Tibial nerve (tissue), 3 donors: ENCODE results near the gene SH2D5.

ENCODE experiments used
- CTCF ChIP-seq, 5 experiments: fragments of 200-600 bp in 3 of 5; fragments of 450-650 bp in 2 of 5; sonication (generic) in 3 of 5; IDR thresholded peaks; one replicate each; pipeline ENCODE4 v1.5.1; 2016 to 2019; ENCODE audit warnings: antibody characterized with exemption in 5 of 5, mild to moderate bottlenecking in 3 of 5, moderate library complexity in 2 of 5
- POLR2A ChIP-seq, 2 donors: fragments of 450-650 bp; IDR thresholded peaks; one replicate each; pipeline ENCODE4 v1.6.1; 2017; ENCODE audit warnings: antibody characterized with exemption in 2 of 2, mild to moderate bottlenecking in 2 of 2, moderate library complexity in 2 of 2

- TF ChIP-seq CTCF (IDR thresholded peaks at IDR 0.05) (no peak), POLR2A (IDR thresholded peaks at IDR 0.05) (no peak)
Measured at GRCh38 chr1:20678599-20678998, 53.9 kb downstream of the SH2D5 start.
